HCT116 (cell line): Measurements from ENCODE around the gene HDLBP.

Experiments used
- ATF3 ChIP-seq: IDR thresholded peaks from 2 replicates; pipeline ENCODE4 v1.6.1; 2012
- CTCF ChIP-seq, 3 experiments: fragments of 200-600 bp in 1 of 3; sonication (generic) in 1 of 3; IDR thresholded peaks in 2 of 3; conservative IDR thresholded peaks in 1 of 3; 2 replicates each; pipeline ENCODE4 v1.5.1; 2012 to 2017; ENCODE audit warnings: low read depth in 2 of 3, low read length in 2 of 3, antibody characterized with exemption in 1 of 3, borderline replicate concordance in 1 of 3, control low read depth in 1 of 3, mild to moderate bottlenecking in 1 of 3, mixed read lengths in 1 of 3, mixed run types in 1 of 3, moderate library complexity in 1 of 3; ENCODE audit not compliant: insufficient read depth in 1 of 3
- EZH2 ChIP-seq: fragments of 200-600 bp; sonication (generic); IDR thresholded peaks from 2 replicates; pipeline ENCODE4 v1.6.1; 2017; ENCODE audit warnings: antibody characterized with exemption, mixed run types
- POLR2A ChIP-seq: IDR thresholded peaks from 2 replicates; pipeline ENCODE4 v1.7.0; 2011; ENCODE audit warnings: borderline replicate concordance; ENCODE audit not compliant: insufficient read depth, insufficient read length; ENCODE audit errors: extremely low read depth

GRCh38 chr2:241295326-241296095 lies 20.0 kb downstream of the HDLBP start:
- TF ChIP-seq POLR2A: no peak
- TF ChIP-seq ATF3: no peak
- TF ChIP-seq CTCF (IDR thresholded peaks at IDR 0.05 in 2 of 3, conservative IDR thresholded peaks at IDR 0.05 in 1 of 3; ENCODE audit: borderline replicate concordance in 1 of 3, insufficient read depth in 1 of 3, low read depth in 2 of 3, low read length in 2 of 3): no peak
- no peak for TF ChIP-seq EZH2
